ENCODE measurements around the gene WLS.
"Not testable (repeated sequence)": the region's sequence is repeated elsewhere in the genome, so short reads cannot be mapped to it uniquely, and the experiment has no call there.

WLS gene

DNA sequence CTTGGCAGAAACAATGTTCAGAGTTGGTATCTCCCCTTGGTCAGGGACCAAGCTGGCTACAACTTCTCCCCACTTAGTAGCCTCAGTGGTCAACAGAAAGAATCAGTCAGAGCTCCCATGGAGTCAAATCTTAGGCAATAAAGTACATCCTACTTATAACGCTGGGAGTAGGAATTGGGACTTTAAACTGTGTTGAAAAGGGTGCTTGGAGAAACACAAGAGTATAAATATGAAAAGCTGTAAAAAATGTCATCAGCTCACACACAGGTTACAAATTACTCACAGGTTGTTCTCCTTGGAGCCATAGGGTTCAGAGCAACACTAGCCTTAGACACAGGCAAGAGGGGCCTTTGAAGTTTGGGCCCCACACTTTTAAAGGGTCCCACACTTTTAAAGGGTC is 67.4 kb downstream of the WLS start:
- Histone ChIP-seq H3K9me3 (ENCODE audit: insufficient read depth, low read length) (no peaks in the 10 kb centered on the region), H3K27me3 (ENCODE audit: insufficient read depth, insufficient read length) (no peaks in the 10 kb centered on the region), H3K4me3 (ENCODE audit: insufficient read length, low read depth) (no peak overlapping the region), H3K9ac (ENCODE audit: insufficient read length, low read depth) (no peak overlapping the region), H3K36me3 (ENCODE audit: insufficient read depth, insufficient read length, low read length) (peaks cover 72% of the 10 kb centered on the region), H3K4me1 (ENCODE audit: insufficient read depth, insufficient read length) (no peaks in the 10 kb centered on the region)
- no peak for TF ChIP-seq YY1 (IDR thresholded peaks at IDR 0.05; ENCODE audit: insufficient read depth, insufficient read length)
- no peak for TF ChIP-seq ZNF274 (IDR thresholded peaks at IDR 0.05; ENCODE audit: low read depth, low read length)
- no peak for TF ChIP-seq SUZ12 (IDR thresholded peaks at IDR 0.05; ENCODE audit: extremely low read depth, insufficient read depth, insufficient read length)
- DNase-seq (ENCODE audit: low read depth, low spot score), result no peak

DNA sequence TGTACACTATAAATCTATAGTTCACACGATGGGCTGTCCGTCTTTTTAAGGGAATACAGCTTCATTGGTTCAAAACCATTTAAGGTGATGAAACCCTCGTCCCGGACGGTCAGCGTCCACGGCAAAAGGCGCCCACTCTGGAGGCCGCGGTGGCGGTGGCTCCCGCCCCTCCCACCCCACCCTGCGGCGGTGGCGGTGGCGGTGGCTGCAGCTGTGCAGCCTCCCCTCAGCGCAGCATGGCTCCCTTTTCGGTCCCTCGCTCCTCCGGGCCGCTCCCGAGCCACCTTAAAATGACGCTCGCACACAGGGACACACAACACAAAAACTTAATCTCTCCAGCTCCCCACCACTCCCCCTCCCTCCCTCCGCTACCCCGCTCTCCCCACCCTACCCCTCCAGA is 69.1 kb downstream of the WLS start:
- H3K27me3 ChIP-seq (ENCODE audit: insufficient read depth, insufficient read length), result no peaks in the 10 kb centered on the region
- no peak for DNase-seq (ENCODE audit: low read depth, low spot score)
- TF ChIP-seq ZNF274 (IDR thresholded peaks at IDR 0.05; ENCODE audit: low read depth, low read length) (no peak), SUZ12 (IDR thresholded peaks at IDR 0.05; ENCODE audit: extremely low read depth, insufficient read depth, insufficient read length) (no peak), YY1 (IDR thresholded peaks at IDR 0.05; ENCODE audit: insufficient read depth, insufficient read length) (no peak)

GRCh38 chr1:68162761-68163160 is 69.6 kb downstream of the WLS start:
- Histone ChIP-seq H3K36me3 (ENCODE audit: insufficient read depth, insufficient read length, low read length) (peaks cover 78% of the 10 kb centered on the region), H3K4me1 (ENCODE audit: insufficient read depth, insufficient read length) (no peaks in the 10 kb centered on the region), H3K27me3 (ENCODE audit: insufficient read depth, insufficient read length) (no peaks in the 10 kb centered on the region), H3K9me3 (ENCODE audit: insufficient read depth, low read length) (no peaks in the 10 kb centered on the region), H3K4me3 (ENCODE audit: insufficient read length, low read depth) (no peak overlapping the region), H3K9ac (ENCODE audit: insufficient read length, low read depth) (no peak overlapping the region)
- TF ChIP-seq YY1 (IDR thresholded peaks at IDR 0.05; ENCODE audit: insufficient read depth, insufficient read length) (no peak), ZNF274 (IDR thresholded peaks at IDR 0.05; ENCODE audit: low read depth, low read length) (no peak), SUZ12 (IDR thresholded peaks at IDR 0.05; ENCODE audit: extremely low read depth, insufficient read depth, insufficient read length) (no peak)
- no peak for DNase-seq (ENCODE audit: low read depth, low spot score)

More for the DNA sequence above, 69.1 kb downstream of the WLS start:
- Histone ChIP-seq H3K9me3 (ENCODE audit: insufficient read depth, low read length) (no peaks in the 10 kb centered on the region), H3K9ac (ENCODE audit: insufficient read length, low read depth) (no peak overlapping the region), H3K4me3 (ENCODE audit: insufficient read length, low read depth) (no peak overlapping the region), H3K4me1 (ENCODE audit: insufficient read depth, insufficient read length) (no peaks in the 10 kb centered on the region), H3K36me3 (ENCODE audit: insufficient read depth, insufficient read length, low read length) (peaks cover 78% of the 10 kb centered on the region)

- H3K9ac ChIP-seq (ENCODE audit: insufficient read length, low read depth); DNase-seq (ENCODE audit: low read depth, low spot score); H3K4me3 ChIP-seq (ENCODE audit: insufficient read length, low read depth); H3K4me1 ChIP-seq (ENCODE audit: insufficient read depth, insufficient read length); H3K27me3 ChIP-seq (ENCODE audit: insufficient read depth, insufficient read length); H3K9me3 ChIP-seq (ENCODE audit: insufficient read depth, low read length): not testable (repeated sequence)
- H3K36me3 ChIP-seq (ENCODE audit: insufficient read depth, insufficient read length, low read length), result peaks cover 78% of the 10 kb centered on the region
These were observed 70.7 kb downstream of the WLS start for GRCh38 chr1:68161672-68162071.

DNA sequence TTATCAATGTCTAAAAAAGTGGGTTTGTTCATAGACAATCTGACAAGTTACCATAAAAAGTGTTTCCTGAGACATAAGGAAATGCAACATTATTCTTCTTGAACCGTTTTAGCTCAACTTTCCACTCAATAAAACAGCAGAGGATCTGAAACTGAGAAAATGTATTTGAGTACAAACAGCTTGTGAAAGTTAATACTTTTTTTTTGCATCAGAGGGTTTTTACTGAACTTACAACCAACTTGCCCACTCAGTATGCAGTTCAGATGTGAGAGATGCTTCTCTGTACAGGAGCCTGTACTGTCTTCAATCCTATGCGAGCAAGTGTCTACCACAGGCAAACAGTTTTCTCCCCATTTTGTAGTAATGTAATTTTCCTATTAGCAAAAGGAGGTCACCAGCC is 71.4 kb downstream of the WLS start:
- H3K4me1 ChIP-seq (ENCODE audit: insufficient read depth, insufficient read length); H3K27me3 ChIP-seq (ENCODE audit: insufficient read depth, insufficient read length); DNase-seq (ENCODE audit: low read depth, low spot score); H3K4me3 ChIP-seq (ENCODE audit: insufficient read length, low read depth); H3K9me3 ChIP-seq (ENCODE audit: insufficient read depth, low read length); H3K9ac ChIP-seq (ENCODE audit: insufficient read length, low read depth): not testable (repeated sequence)
- H3K36me3 ChIP-seq (ENCODE audit: insufficient read depth, insufficient read length, low read length), result peaks cover 81% of the 10 kb centered on the region

DNA sequence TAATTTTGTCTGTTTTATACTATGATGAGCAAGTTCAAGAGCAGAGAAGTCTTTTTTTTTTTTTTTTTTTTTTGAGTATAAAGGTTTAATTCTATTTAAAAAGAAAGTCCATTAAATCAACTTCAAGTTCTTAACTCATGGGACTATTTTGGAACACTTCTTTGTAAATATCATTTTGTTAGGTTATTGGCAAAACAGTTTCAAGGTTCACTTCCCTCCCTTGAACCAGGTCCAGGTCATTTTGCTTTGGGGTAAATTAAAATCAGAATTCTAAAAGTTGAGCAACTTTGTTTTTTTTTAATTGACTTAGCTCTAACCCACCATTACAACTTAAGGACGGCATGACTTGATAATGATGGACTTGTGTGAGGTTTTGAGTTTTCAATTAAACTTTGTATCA is 72.3 kb downstream of the WLS start:
- no peak overlapping the region for H3K9ac ChIP-seq (ENCODE audit: insufficient read length, low read depth)
- no peak overlapping the region for H3K4me3 ChIP-seq (ENCODE audit: insufficient read length, low read depth)
- TF ChIP-seq ZNF274 (IDR thresholded peaks at IDR 0.05; ENCODE audit: low read depth, low read length) (no peak), SUZ12 (IDR thresholded peaks at IDR 0.05; ENCODE audit: extremely low read depth, insufficient read depth, insufficient read length) (no peak)
- no peak for DNase-seq (ENCODE audit: low read depth, low spot score)
- peaks cover 81% of the 10 kb centered on the region for H3K36me3 ChIP-seq (ENCODE audit: insufficient read depth, insufficient read length, low read length)
- H3K4me1 ChIP-seq (ENCODE audit: insufficient read depth, insufficient read length), result no peaks in the 10 kb centered on the region
- no peaks in the 10 kb centered on the region for H3K27me3 ChIP-seq (ENCODE audit: insufficient read depth, insufficient read length)
- H3K9me3 ChIP-seq (ENCODE audit: insufficient read depth, low read length), result no peaks in the 10 kb centered on the region

- H3K4me3 ChIP-seq (ENCODE audit: insufficient read length, low read depth), result no peak overlapping the region
- H3K9ac ChIP-seq (ENCODE audit: insufficient read length, low read depth), result no peak overlapping the region
- no peak for DNase-seq (ENCODE audit: low read depth, low spot score)
- no peaks in the 10 kb centered on the region for H3K27me3 ChIP-seq (ENCODE audit: insufficient read depth, insufficient read length)
- no peaks in the 10 kb centered on the region for H3K9me3 ChIP-seq (ENCODE audit: insufficient read depth, low read length)
- TF ChIP-seq ZNF274 (IDR thresholded peaks at IDR 0.05; ENCODE audit: low read depth, low read length), result no peak
- TF ChIP-seq YY1 (IDR thresholded peaks at IDR 0.05; ENCODE audit: insufficient read depth, insufficient read length), result no peak
- no peak for TF ChIP-seq SUZ12 (IDR thresholded peaks at IDR 0.05; ENCODE audit: extremely low read depth, insufficient read depth, insufficient read length)
- no peaks in the 10 kb centered on the region for H3K4me1 ChIP-seq (ENCODE audit: insufficient read depth, insufficient read length)
- peaks cover 86% of the 10 kb centered on the region for H3K36me3 ChIP-seq (ENCODE audit: insufficient read depth, insufficient read length, low read length)
These were observed 73.5 kb downstream of the WLS start for GRCh38 chr1:68158837-68159236.

DNA sequence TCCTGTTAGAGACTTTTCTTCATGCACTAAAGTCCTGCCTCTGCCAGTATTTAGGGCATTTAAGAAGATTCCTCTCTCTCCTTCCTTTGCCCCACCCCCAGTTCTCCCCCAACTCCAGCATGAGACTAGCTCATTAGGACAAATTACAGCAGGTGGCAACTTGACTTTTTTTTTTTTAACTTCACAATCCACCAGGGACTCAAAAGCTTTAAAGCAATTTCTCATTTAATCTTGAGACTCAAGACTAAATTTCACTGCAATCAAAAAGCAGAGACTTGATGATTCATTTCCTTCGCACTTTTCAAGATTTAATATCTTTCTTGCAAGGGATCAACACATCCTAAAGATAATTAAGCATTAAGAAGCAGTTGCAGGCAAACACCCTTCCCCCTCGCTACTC is 74.9 kb downstream of the WLS start:
- H3K27me3 ChIP-seq (ENCODE audit: insufficient read depth, insufficient read length), result no peaks in the 10 kb centered on the region
- no peak overlapping the region for H3K9ac ChIP-seq (ENCODE audit: insufficient read length, low read depth)
- no peak for DNase-seq (ENCODE audit: low read depth, low spot score)
- H3K9me3 ChIP-seq (ENCODE audit: insufficient read depth, low read length), result no peaks in the 10 kb centered on the region
- TF ChIP-seq SUZ12 (IDR thresholded peaks at IDR 0.05; ENCODE audit: extremely low read depth, insufficient read depth, insufficient read length) (no peak), ZNF274 (IDR thresholded peaks at IDR 0.05; ENCODE audit: low read depth, low read length) (no peak)
- H3K4me1 ChIP-seq (ENCODE audit: insufficient read depth, insufficient read length), result no peaks in the 10 kb centered on the region
- H3K36me3 ChIP-seq (ENCODE audit: insufficient read depth, insufficient read length, low read length), result peaks cover 90% of the 10 kb centered on the region
- no peak overlapping the region for H3K4me3 ChIP-seq (ENCODE audit: insufficient read length, low read depth)
